ENCODE measurements around the gene EXT2.

EXT2 gene

GRCh38 chr11:44082645-44083044 lies 12.8 kb upstream of the EXT2 start:
- Histone ChIP-seq H3K4me3 (ENCODE audit: insufficient read depth, low read depth, low read length, poor library complexity, severe bottlenecking) (no peak overlapping the region), H3K4me1 (ENCODE audit: control insufficient read depth, insufficient read depth, low read length, poor library complexity, severe bottlenecking) (no peaks in the 10 kb centered on the region), H3K27me3 (replicated peaks; ENCODE audit: control insufficient read depth, insufficient read depth, low read length, poor library complexity, severe bottlenecking) (no peaks in the 10 kb centered on the region), H3K27ac (ENCODE audit: insufficient read depth, low read length, poor library complexity, severe bottlenecking) (no peak overlapping the region), H3K9me3 (ENCODE audit: control insufficient read depth, low read length) (no peaks in the 10 kb centered on the region), H3K36me3 (ENCODE audit: control insufficient read depth, insufficient read depth, low read length) (peaks cover 9% of the 10 kb centered on the region)
- no peak for DNase-seq

GRCh38 chr11:44083433-44083832 lies 12.0 kb upstream of the EXT2 start:
- Histone ChIP-seq H3K27me3 (replicated peaks; ENCODE audit: control insufficient read depth, insufficient read depth, low read length, poor library complexity, severe bottlenecking) (no peaks in the 10 kb centered on the region), H3K4me3 (ENCODE audit: insufficient read depth, low read depth, low read length, poor library complexity, severe bottlenecking) (no peak overlapping the region), H3K27ac (ENCODE audit: insufficient read depth, low read length, poor library complexity, severe bottlenecking) (no peak overlapping the region), H3K9me3 (ENCODE audit: control insufficient read depth, low read length) (no peaks in the 10 kb centered on the region), H3K4me1 (ENCODE audit: control insufficient read depth, insufficient read depth, low read length, poor library complexity, severe bottlenecking) (no peaks in the 10 kb centered on the region), H3K36me3 (ENCODE audit: control insufficient read depth, insufficient read depth, low read length) (peaks cover 6% of the 10 kb centered on the region)
- DNase-seq: no peak

- no peak overlapping the region for H3K27ac ChIP-seq (ENCODE audit: insufficient read depth, low read length, poor library complexity, severe bottlenecking)
- peaks cover 6% of the 10 kb centered on the region for H3K36me3 ChIP-seq (ENCODE audit: control insufficient read depth, insufficient read depth, low read length)
- H3K9me3 ChIP-seq (ENCODE audit: control insufficient read depth, low read length): no peaks in the 10 kb centered on the region
- H3K4me3 ChIP-seq (ENCODE audit: insufficient read depth, low read depth, low read length, poor library complexity, severe bottlenecking): no peak overlapping the region
- H3K27me3 ChIP-seq (replicated peaks; ENCODE audit: control insufficient read depth, insufficient read depth, low read length, poor library complexity, severe bottlenecking): no peaks in the 10 kb centered on the region
- no peak for DNase-seq
- no peaks in the 10 kb centered on the region for H3K4me1 ChIP-seq (ENCODE audit: control insufficient read depth, insufficient read depth, low read length, poor library complexity, severe bottlenecking)
These were observed 11.6 kb upstream of the EXT2 start for GRCh38 chr11:44083906-44084305.

- no peak for DNase-seq
- H3K9me3 ChIP-seq (ENCODE audit: control insufficient read depth, low read length): no peaks in the 10 kb centered on the region
- H3K27me3 ChIP-seq (replicated peaks; ENCODE audit: control insufficient read depth, insufficient read depth, low read length, poor library complexity, severe bottlenecking): no peaks in the 10 kb centered on the region
- H3K4me1 ChIP-seq (ENCODE audit: control insufficient read depth, insufficient read depth, low read length, poor library complexity, severe bottlenecking): no peaks in the 10 kb centered on the region
- H3K27ac ChIP-seq (ENCODE audit: insufficient read depth, low read length, poor library complexity, severe bottlenecking): no peak overlapping the region
- H3K36me3 ChIP-seq (ENCODE audit: control insufficient read depth, insufficient read depth, low read length): peaks cover 6% of the 10 kb centered on the region
- no peak overlapping the region for H3K4me3 ChIP-seq (ENCODE audit: insufficient read depth, low read depth, low read length, poor library complexity, severe bottlenecking)
These were observed 10.1 kb upstream of the EXT2 start for GRCh38 chr11:44085330-44085729.

GRCh38 chr11:44088377-44088776 lies 7.1 kb upstream of the EXT2 start:
- no peaks in the 10 kb centered on the region for H3K36me3 ChIP-seq (ENCODE audit: control insufficient read depth, insufficient read depth, low read length)
- no peak for DNase-seq
- H3K4me1 ChIP-seq (ENCODE audit: control insufficient read depth, insufficient read depth, low read length, poor library complexity, severe bottlenecking): no peaks in the 10 kb centered on the region
- H3K27ac ChIP-seq (ENCODE audit: insufficient read depth, low read length, poor library complexity, severe bottlenecking): no peak overlapping the region
- no peaks in the 10 kb centered on the region for H3K9me3 ChIP-seq (ENCODE audit: control insufficient read depth, low read length)
- H3K4me3 ChIP-seq (ENCODE audit: insufficient read depth, low read depth, low read length, poor library complexity, severe bottlenecking): no peak overlapping the region
- no peaks in the 10 kb centered on the region for H3K27me3 ChIP-seq (replicated peaks; ENCODE audit: control insufficient read depth, insufficient read depth, low read length, poor library complexity, severe bottlenecking)

- Histone ChIP-seq H3K27ac (ENCODE audit: insufficient read depth, low read length, poor library complexity, severe bottlenecking) (no peak overlapping the region), H3K4me3 (ENCODE audit: insufficient read depth, low read depth, low read length, poor library complexity, severe bottlenecking) (no peak overlapping the region), H3K9me3 (ENCODE audit: control insufficient read depth, low read length) (no peaks in the 10 kb centered on the region), H3K4me1 (ENCODE audit: control insufficient read depth, insufficient read depth, low read length, poor library complexity, severe bottlenecking) (no peaks in the 10 kb centered on the region), H3K27me3 (replicated peaks; ENCODE audit: control insufficient read depth, insufficient read depth, low read length, poor library complexity, severe bottlenecking) (no peaks in the 10 kb centered on the region), H3K36me3 (ENCODE audit: control insufficient read depth, insufficient read depth, low read length) (no peaks in the 10 kb centered on the region)
- DNase-seq: no peak
These were observed 6.6 kb upstream of the EXT2 start for GRCh38 chr11:44088871-44089270.

GRCh38 chr11:44090539-44090938 lies 4.9 kb upstream of the EXT2 start:
- no peaks in the 10 kb centered on the region for H3K27me3 ChIP-seq (replicated peaks; ENCODE audit: control insufficient read depth, insufficient read depth, low read length, poor library complexity, severe bottlenecking)
- no peaks in the 10 kb centered on the region for H3K36me3 ChIP-seq (ENCODE audit: control insufficient read depth, insufficient read depth, low read length)
- H3K4me1 ChIP-seq (ENCODE audit: control insufficient read depth, insufficient read depth, low read length, poor library complexity, severe bottlenecking): peaks cover 6% of the 10 kb centered on the region
- no peak overlapping the region for H3K27ac ChIP-seq (ENCODE audit: insufficient read depth, low read length, poor library complexity, severe bottlenecking)
- no peak for DNase-seq
- H3K4me3 ChIP-seq (ENCODE audit: insufficient read depth, low read depth, low read length, poor library complexity, severe bottlenecking): no peak overlapping the region
- H3K9me3 ChIP-seq (ENCODE audit: control insufficient read depth, low read length): no peaks in the 10 kb centered on the region

GRCh38 chr11:44094260-44094868 lies 1.1 kb upstream of the EXT2 start:
- peak; percentile 46 to 74 (median 53) for DNase-seq
- no peak overlapping the region for H3K27ac ChIP-seq (ENCODE audit: insufficient read depth, low read length, poor library complexity, severe bottlenecking)
- H3K9me3 ChIP-seq (ENCODE audit: control insufficient read depth, low read length): no peaks in the 10 kb centered on the region
- no peaks in the 10 kb centered on the region for H3K36me3 ChIP-seq (ENCODE audit: control insufficient read depth, insufficient read depth, low read length)
- peaks cover 13% of the 10 kb centered on the region for H3K4me1 ChIP-seq (ENCODE audit: control insufficient read depth, insufficient read depth, low read length, poor library complexity, severe bottlenecking)
- H3K27me3 ChIP-seq (replicated peaks; ENCODE audit: control insufficient read depth, insufficient read depth, low read length, poor library complexity, severe bottlenecking): no peaks in the 10 kb centered on the region
- H3K4me3 ChIP-seq (ENCODE audit: insufficient read depth, low read depth, low read length, poor library complexity, severe bottlenecking): no peak overlapping the region

GRCh38 chr11:44096360-44097185 lies 1.1 kb downstream of the EXT2 start:
- Histone ChIP-seq H3K27me3 (replicated peaks; ENCODE audit: control insufficient read depth, insufficient read depth, low read length, poor library complexity, severe bottlenecking) (no peaks in the 10 kb centered on the region), H3K9me3 (ENCODE audit: control insufficient read depth, low read length) (no peaks in the 10 kb centered on the region), H3K36me3 (ENCODE audit: control insufficient read depth, insufficient read depth, low read length) (no peaks in the 10 kb centered on the region), H3K4me3 (ENCODE audit: insufficient read depth, low read depth, low read length, poor library complexity, severe bottlenecking) (peak overlapping the region; percentile 93), H3K4me1 (ENCODE audit: control insufficient read depth, insufficient read depth, low read length, poor library complexity, severe bottlenecking) (peaks cover 13% of the 10 kb centered on the region), H3K27ac (ENCODE audit: insufficient read depth, low read length, poor library complexity, severe bottlenecking) (peak overlapping the region; percentile 69)
- DNase-seq: no peak

- H3K36me3 ChIP-seq (ENCODE audit: control insufficient read depth, insufficient read depth, low read length): no peaks in the 10 kb centered on the region
- no peak overlapping the region for H3K4me3 ChIP-seq (ENCODE audit: insufficient read depth, low read depth, low read length, poor library complexity, severe bottlenecking)
- no peaks in the 10 kb centered on the region for H3K27me3 ChIP-seq (replicated peaks; ENCODE audit: control insufficient read depth, insufficient read depth, low read length, poor library complexity, severe bottlenecking)
- no peak overlapping the region for H3K27ac ChIP-seq (ENCODE audit: insufficient read depth, low read length, poor library complexity, severe bottlenecking)
- no peak for DNase-seq
- H3K9me3 ChIP-seq (ENCODE audit: control insufficient read depth, low read length): no peaks in the 10 kb centered on the region
- peaks cover 13% of the 10 kb centered on the region for H3K4me1 ChIP-seq (ENCODE audit: control insufficient read depth, insufficient read depth, low read length, poor library complexity, severe bottlenecking)
These were observed 2.3 kb downstream of the EXT2 start for GRCh38 chr11:44097821-44098220.
